SK-N-SH (cell line): ENCODE results near the gene SCAPER. TPM values are rescaled to one million over a fixed set of nuclear protein-coding genes. Genes with fewer than 3 reads are reported as not detected.
"Not testable (repeated sequence)": the region's sequence is repeated elsewhere in the genome, so short reads cannot be mapped to it uniquely, and the experiment has no call there.

Experiments used
- CTCF ChIA-PET: fragments of 300-600, 350-600 bp; formaldehyde crosslinking; extraction: SDS; loops from one replicate; lab custom pipeline; 2021; lab: Yijun Ruan, JAX
- POLR2A ChIA-PET: fragments of 350-600 bp; sonication (Branson Sonifier 250); formaldehyde crosslinking; extraction: SDS; loops from one replicate; lab custom pipeline; 2020; ENCODE audit warnings: antibody characterized with exemption, inconsistent platforms; lab: Yijun Ruan, JAX
- DNase-seq: peaks from one replicate; pipeline ENCODE4 v3.0.0; 2012
- H2AFZ ChIP-seq: fragments of 200-600 bp; sonication (generic); 2 replicates; pipeline ENCODE4 v1.8.1; 2016; ENCODE audit warnings: antibody characterized with exemption, mild to moderate bottlenecking, low read depth
- H3F3A ChIP-seq: fragments of 200-600 bp; sonication (generic); replicated peaks from 2 replicates; pipeline ENCODE3; 2016; ENCODE audit warnings: antibody characterized with exemption, mild to moderate bottlenecking; ENCODE audit not compliant: insufficient read depth
- H3K27ac ChIP-seq, 2 experiments: fragments of 200-500 bp in 1 of 2; fragments of 200-600 bp in 1 of 2; sonication (Bioruptor generic) in 1 of 2; sonication (generic), shearing (Covaris generic) in 1 of 2; 2 replicates each; pipeline versions ENCODE4 v1.5.1 to v1.6.1; 2014 to 2016; ENCODE audit warnings: low read depth in 2 of 2, inconsistent platforms in 1 of 2, low read length in 1 of 2, mild to moderate bottlenecking in 1 of 2, mixed read lengths in 1 of 2
- H3K27me3 ChIP-seq: fragments of 200-600 bp; sonication (generic), shearing (Covaris generic); 2 replicates; pipeline ENCODE4 v1.6.1; 2016; ENCODE audit warnings: mixed run types; ENCODE audit not compliant: insufficient read depth
- H3K36me3 ChIP-seq, 2 experiments: fragments of 200-500 bp in 1 of 2; fragments of 200-600 bp in 1 of 2; sonication (Bioruptor generic) in 1 of 2; sonication (generic) in 1 of 2; replicated peaks in 1 of 2; 2 replicates each; pipeline versions ENCODE3 to v1.5.1; 2014 to 2016; ENCODE audit warnings: low read length in 1 of 2, mild to moderate bottlenecking in 1 of 2; ENCODE audit not compliant: insufficient read depth in 2 of 2, control insufficient read depth in 1 of 2
- H3K4me1 ChIP-seq, 2 experiments: fragments of 200-500 bp in 1 of 2; fragments of 200-600 bp in 1 of 2; sonication (Bioruptor generic) in 1 of 2; sonication (generic), shearing (Covaris generic) in 1 of 2; 2 replicates each; pipeline versions ENCODE4 v1.5.1 to v1.6.1; 2014 to 2016; ENCODE audit warnings: low read depth in 1 of 2, low read length in 1 of 2, mixed run types in 1 of 2; ENCODE audit not compliant: insufficient read depth in 2 of 2, control insufficient read depth in 1 of 2
- H3K4me2 ChIP-seq: fragments of 200-600 bp; sonication (generic), shearing (Covaris generic); 2 replicates; pipeline ENCODE4 v1.6.1; 2017; ENCODE audit warnings: mixed run types
- H3K4me3 ChIP-seq, 2 experiments: fragments of 200-500 bp in 1 of 2; fragments of 200-600 bp in 1 of 2; sonication (Bioruptor generic) in 1 of 2; sonication (generic), shearing (Covaris generic) in 1 of 2; 2 replicates each; pipeline versions ENCODE4 v1.5.1 to v1.8.1; 2014 to 2016; ENCODE audit warnings: low read depth in 2 of 2, inconsistent platforms in 1 of 2, low read length in 1 of 2, mild to moderate bottlenecking in 1 of 2, mixed read lengths in 1 of 2, moderate library complexity in 1 of 2
- H3K79me2 ChIP-seq: fragments of 200-600 bp; sonication (generic); 2 replicates; pipeline ENCODE4 v1.8.1; 2017; ENCODE audit warnings: mild to moderate bottlenecking; ENCODE audit not compliant: insufficient read depth
- H3K9ac ChIP-seq: fragments of 200-600 bp; sonication (generic); 2 replicates; pipeline ENCODE4 v1.6.1; 2017; ENCODE audit warnings: mixed run types
- H3K9me2 ChIP-seq: fragments of 200-600 bp; sonication (generic); 2 replicates; pipeline ENCODE4 v1.6.1; 2017; ENCODE audit warnings: mixed run types
- H3K9me3 ChIP-seq: fragments of 200-600 bp; sonication (generic); 2 replicates; pipeline ENCODE4 v1.6.1; 2017; ENCODE audit warnings: mixed run types, mild to moderate bottlenecking, moderate library complexity
- H4K20me1 ChIP-seq: fragments of 200-600 bp; sonication (generic); 2 replicates; pipeline ENCODE4 v1.6.1; 2017; ENCODE audit warnings: mild to moderate bottlenecking, mixed run types; ENCODE audit not compliant: insufficient read depth
- ELF1 ChIP-seq: IDR thresholded peaks from 2 replicates; pipeline ENCODE4 v1.4.0; 2012
- EP300 ChIP-seq, 2 experiments: IDR thresholded peaks; 2 replicates each; pipeline versions ENCODE4 v1.4.0 to v1.6.1; 2012; ENCODE audit warnings: borderline replicate concordance in 1 of 2, low read depth in 1 of 2, low read length in 1 of 2
- FOSL2 ChIP-seq: IDR thresholded peaks from 2 replicates; pipeline ENCODE4 v1.4.0; 2012; ENCODE audit warnings: low read depth, mild to moderate bottlenecking, moderate library complexity, borderline replicate concordance
- FOXM1 ChIP-seq: IDR thresholded peaks from 2 replicates; pipeline ENCODE4 v1.4.0; 2012; ENCODE audit warnings: low read depth, mild to moderate bottlenecking
- GATA2 ChIP-seq: sonication (generic); formaldehyde crosslinking; IDR thresholded peaks from 2 replicates; pipeline ENCODE4 v1.5.0; 2020; ENCODE audit warnings: mild to moderate bottlenecking, missing genetic modification reagents
- JUND ChIP-seq: IDR thresholded peaks from 2 replicates; pipeline ENCODE4 v1.4.0; 2012
- RFX5 ChIP-seq: IDR thresholded peaks from 2 replicates; pipeline ENCODE4 v1.6.1; 2012; ENCODE audit warnings: mild to moderate bottlenecking, improper control_type of control experiment, low read length
- SIN3A ChIP-seq: IDR thresholded peaks from 2 replicates; pipeline ENCODE4 v1.6.1; 2012; ENCODE audit warnings: low read depth, mild to moderate bottlenecking, low read length, moderate library complexity, borderline replicate concordance
- SMC3 ChIP-seq: IDR thresholded peaks from 2 replicates; pipeline ENCODE4 v1.6.1; 2012; ENCODE audit warnings: low read depth, low read length, improper control_type of control experiment
- TCF12 ChIP-seq: IDR thresholded peaks from 2 replicates; pipeline ENCODE4 v1.4.0; 2012
- WGBS: methylation state at CpG from one replicate; pipeline ENCODE4 v1.1.6; 2017; ENCODE audit warnings: low lambda C conversion rate; 5-methylcytosine and 5-hydroxymethylcytosine counted together
- polyA plus RNA-seq, 3 experiments: library from polyadenylated mRNA; depleted of rRNA; stranded (reverse); fragments of >200 nt; gene quantifications; 2 replicates each; pipeline ENCODE4 v1.2.3, GENCODE V29; 2012
- TF ChIP-seq, protein P1 (sequence below): IDR thresholded peaks from 2 replicates; pipeline ENCODE4 v1.4.0; 2012; ENCODE audit warnings: low read depth
- TF ChIP-seq, protein P2 (sequence below): fragments of 150-350 bp; IDR thresholded peaks from 2 replicates; pipeline ENCODE4 v1.6.1; 2017; ENCODE audit warnings: antibody characterized with exemption, low read length, low read depth, borderline replicate concordance
- TF ChIP-seq, protein P3 (sequence below): fragments of 200-600 bp; sonication (generic); IDR thresholded peaks from 2 replicates; pipeline ENCODE4 v1.6.1; 2017; ENCODE audit warnings: antibody characterized with exemption, mild to moderate bottlenecking, moderate library complexity
- TF ChIP-seq, protein P4 (sequence below): fragments of 150-350 bp; IDR thresholded peaks from 2 replicates; pipeline ENCODE4 v1.6.1; 2016; ENCODE audit warnings: mild to moderate bottlenecking, low read depth, low read length

The SCAPER gene
- polyA plus RNA-seq, 1 of the 3 experiments (the other 2 are of a cell fraction): 1.8 TPM

DNA sequence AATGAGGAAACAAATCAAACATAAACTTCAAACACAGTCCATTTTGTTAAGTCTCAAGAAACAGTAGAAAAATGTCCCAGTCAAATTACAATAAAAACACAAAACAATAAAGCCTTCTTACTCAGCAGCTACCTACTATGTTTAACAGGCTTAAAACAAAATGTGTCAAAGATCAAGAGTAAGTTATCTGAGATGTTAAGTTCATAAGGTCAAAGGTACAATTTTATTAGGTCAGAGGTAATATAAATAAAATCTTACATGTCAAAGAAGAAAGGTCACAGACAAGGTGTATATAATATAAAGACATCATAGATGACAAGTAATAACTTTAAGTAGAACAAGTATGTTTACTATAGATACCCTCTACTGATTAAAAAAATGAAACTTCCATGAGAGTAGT is 208.3 kb downstream of the SCAPER start:
- H3K9me3 ChIP-seq: no peaks in the 10 kb centered on the region
- no peak for DNase-seq
- no peaks in the 10 kb centered on the region for H3K79me2 ChIP-seq
- H3K4me3 ChIP-seq: no peak overlapping the region
- no peak overlapping the region for H3K4me2 ChIP-seq
- H3K36me3 ChIP-seq: no peaks in the 10 kb centered on the region
- no peaks in the 10 kb centered on the region for H3F3A ChIP-seq
- TF ChIP-seq TCF12 (no peak), ELF1 (no peak), JUND (no peak)
- TF ChIP-seq, protein P1, sequence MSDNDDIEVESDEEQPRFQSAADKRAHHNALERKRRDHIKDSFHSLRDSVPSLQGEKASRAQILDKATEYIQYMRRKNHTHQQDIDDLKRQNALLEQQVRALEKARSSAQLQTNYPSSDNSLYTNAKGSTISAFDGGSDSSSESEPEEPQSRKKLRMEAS: no peak
- TF ChIP-seq, all 33 proteins: peak for 0
- H3K4me1 ChIP-seq: no peaks in the 10 kb centered on the region
- H3K9ac ChIP-seq: no peak overlapping the region
- no peaks in the 10 kb centered on the region for H4K20me1 ChIP-seq
- POLR2A ChIA-PET: no interaction called here
- CTCF ChIA-PET: interaction anchor here (1.6 to 1.7 kb wide), 2 partner anchors 14 to 125 kb away, joined by 3 read pairs; no protein-coding TSS in a partner anchor
- H3K9me2 ChIP-seq: no peaks in the 10 kb centered on the region
- H3K27ac ChIP-seq: no peak overlapping the region
- H2AFZ ChIP-seq: no peak overlapping the region
- H3K27me3 ChIP-seq: no peaks in the 10 kb centered on the region

DNA sequence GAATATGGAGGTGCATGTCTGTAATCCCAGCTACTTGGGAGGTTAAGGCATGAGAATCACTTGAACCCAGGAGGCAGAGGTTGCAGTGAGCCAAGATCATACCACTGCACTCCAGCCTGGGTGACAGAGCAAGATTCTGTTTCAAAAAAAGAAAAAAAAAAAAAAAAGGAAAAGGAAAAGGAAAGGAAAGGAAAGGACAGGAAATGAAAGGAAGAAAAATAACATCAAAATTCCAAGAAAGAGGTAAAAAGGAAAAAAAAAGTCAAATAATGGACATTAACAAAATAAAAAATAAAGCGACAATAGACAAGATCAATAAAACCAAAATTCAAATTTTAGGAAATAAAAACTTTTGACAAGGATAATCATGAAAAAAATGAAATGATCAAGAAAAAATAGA is 212.6 kb downstream of the SCAPER start:
- H3K9me2 ChIP-seq, H3K36me3 ChIP-seq, H3K4me1 ChIP-seq, H3K4me3 ChIP-seq, DNase-seq, H3K27ac ChIP-seq, H2AFZ ChIP-seq, CTCF ChIA-PET, H3K27me3 ChIP-seq, H3K9me3 ChIP-seq, H3F3A ChIP-seq, POLR2A ChIA-PET, H4K20me1 ChIP-seq, H3K79me2 ChIP-seq, H3K4me2 ChIP-seq, H3K9ac ChIP-seq: not testable (repeated sequence)
- WGBS: 100% methylated on average over 1 of the region's 1 CpG

DNA sequence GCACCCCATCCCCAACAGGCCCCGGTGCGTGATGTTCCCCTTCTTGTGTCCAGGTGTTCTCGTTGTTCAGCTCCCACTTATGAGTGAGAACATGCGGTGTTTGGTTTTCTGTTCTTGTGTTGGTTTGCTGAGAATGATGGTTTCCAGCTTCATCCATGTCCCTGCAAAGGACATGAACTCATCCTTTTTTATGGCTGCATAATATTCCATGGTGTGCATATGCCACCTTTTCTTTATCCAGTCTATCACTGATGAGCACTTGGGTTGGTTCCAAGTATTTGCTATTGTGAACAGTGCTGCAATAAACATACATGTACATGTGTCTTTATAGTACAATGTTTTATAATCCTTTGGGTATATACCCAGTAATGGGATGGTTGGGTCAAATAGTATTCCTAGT is 217.5 kb downstream of the SCAPER start:
- H3K4me3 ChIP-seq, H3K4me1 ChIP-seq, H3K27me3 ChIP-seq, POLR2A ChIA-PET, H3K9me3 ChIP-seq, H3K27ac ChIP-seq, DNase-seq, H3K9ac ChIP-seq, H4K20me1 ChIP-seq, H3K4me2 ChIP-seq, H3F3A ChIP-seq, H3K79me2 ChIP-seq, H3K9me2 ChIP-seq, CTCF ChIA-PET, H2AFZ ChIP-seq, H3K36me3 ChIP-seq: not testable (repeated sequence)
- 90% methylated on average over 4 of the region's 4 CpGs for WGBS

DNA sequence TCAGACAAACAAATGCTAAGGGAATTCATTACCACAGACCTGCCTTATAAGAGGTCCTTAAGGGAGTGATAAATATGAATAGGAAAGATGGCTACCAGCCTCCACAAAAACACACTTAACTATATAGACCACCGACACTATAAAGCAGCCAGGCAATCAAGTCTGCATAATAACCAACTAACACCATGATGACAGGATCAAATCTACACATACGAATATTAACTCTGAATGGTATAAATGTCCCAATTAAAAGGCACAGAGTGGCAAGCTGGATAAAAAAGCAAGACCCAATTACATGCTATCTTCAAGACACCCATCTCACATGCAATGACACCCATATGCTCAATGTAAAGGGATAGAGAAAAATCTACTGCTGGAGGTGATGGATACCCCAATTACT is 221.1 kb downstream of the SCAPER start:
- Histone ChIP-seq H3K36me3 (no peaks in the 10 kb centered on the region), H3F3A (peaks cover 6% of the 10 kb centered on the region), H3K4me1 (no peaks in the 10 kb centered on the region; a peak in 1 of 4 replicates), H2AFZ (no peak overlapping the region), H3K9me3 (no peaks in the 10 kb centered on the region), H4K20me1 (no peaks in the 10 kb centered on the region), H3K4me3 (no peak overlapping the region), H3K4me2 (no peak overlapping the region), H3K27ac (no peak overlapping the region), H3K27me3 (no peaks in the 10 kb centered on the region), H3K9me2 (no peaks in the 10 kb centered on the region), H3K79me2 (no peaks in the 10 kb centered on the region), H3K9ac (no peak overlapping the region)
- CTCF ChIA-PET: no interaction called here
- POLR2A ChIA-PET: no interaction called here
- 91% methylated on average over 2 of the region's 2 CpGs for WGBS
- no peak for DNase-seq
- no peak for TF ChIP-seq RFX5
- no peak for TF ChIP-seq FOXM1
- TF ChIP-seq, protein P2, sequence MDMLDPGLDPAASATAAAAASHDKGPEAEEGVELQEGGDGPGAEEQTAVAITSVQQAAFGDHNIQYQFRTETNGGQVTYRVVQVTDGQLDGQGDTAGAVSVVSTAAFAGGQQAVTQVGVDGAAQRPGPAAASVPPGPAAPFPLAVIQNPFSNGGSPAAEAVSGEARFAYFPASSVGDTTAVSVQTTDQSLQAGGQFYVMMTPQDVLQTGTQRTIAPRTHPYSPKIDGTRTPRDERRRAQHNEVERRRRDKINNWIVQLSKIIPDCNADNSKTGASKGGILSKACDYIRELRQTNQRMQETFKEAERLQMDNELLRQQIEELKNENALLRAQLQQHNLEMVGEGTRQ: no peak
- no peak for TF ChIP-seq FOSL2
- TF ChIP-seq, protein P3, sequence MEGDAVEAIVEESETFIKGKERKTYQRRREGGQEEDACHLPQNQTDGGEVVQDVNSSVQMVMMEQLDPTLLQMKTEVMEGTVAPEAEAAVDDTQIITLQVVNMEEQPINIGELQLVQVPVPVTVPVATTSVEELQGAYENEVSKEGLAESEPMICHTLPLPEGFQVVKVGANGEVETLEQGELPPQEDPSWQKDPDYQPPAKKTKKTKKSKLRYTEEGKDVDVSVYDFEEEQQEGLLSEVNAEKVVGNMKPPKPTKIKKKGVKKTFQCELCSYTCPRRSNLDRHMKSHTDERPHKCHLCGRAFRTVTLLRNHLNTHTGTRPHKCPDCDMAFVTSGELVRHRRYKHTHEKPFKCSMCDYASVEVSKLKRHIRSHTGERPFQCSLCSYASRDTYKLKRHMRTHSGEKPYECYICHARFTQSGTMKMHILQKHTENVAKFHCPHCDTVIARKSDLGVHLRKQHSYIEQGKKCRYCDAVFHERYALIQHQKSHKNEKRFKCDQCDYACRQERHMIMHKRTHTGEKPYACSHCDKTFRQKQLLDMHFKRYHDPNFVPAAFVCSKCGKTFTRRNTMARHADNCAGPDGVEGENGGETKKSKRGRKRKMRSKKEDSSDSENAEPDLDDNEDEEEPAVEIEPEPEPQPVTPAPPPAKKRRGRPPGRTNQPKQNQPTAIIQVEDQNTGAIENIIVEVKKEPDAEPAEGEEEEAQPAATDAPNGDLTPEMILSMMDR: no peak
- no peak for TF ChIP-seq GATA2 (CRISPR knock-in tag)
- no peak for TF ChIP-seq SIN3A
- TF ChIP-seq, protein P1: no peak
- TF ChIP-seq, protein P4, sequence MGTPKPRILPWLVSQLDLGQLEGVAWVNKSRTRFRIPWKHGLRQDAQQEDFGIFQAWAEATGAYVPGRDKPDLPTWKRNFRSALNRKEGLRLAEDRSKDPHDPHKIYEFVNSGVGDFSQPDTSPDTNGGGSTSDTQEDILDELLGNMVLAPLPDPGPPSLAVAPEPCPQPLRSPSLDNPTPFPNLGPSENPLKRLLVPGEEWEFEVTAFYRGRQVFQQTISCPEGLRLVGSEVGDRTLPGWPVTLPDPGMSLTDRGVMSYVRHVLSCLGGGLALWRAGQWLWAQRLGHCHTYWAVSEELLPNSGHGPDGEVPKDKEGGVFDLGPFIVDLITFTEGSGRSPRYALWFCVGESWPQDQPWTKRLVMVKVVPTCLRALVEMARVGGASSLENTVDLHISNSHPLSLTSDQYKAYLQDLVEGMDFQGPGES: no peak
- TF ChIP-seq SMC3: no peak
- TF ChIP-seq EP300 (IDR thresholded peaks at IDR 0.05; ENCODE audit: borderline replicate concordance in 1 of 2, low read depth in 1 of 2, low read length in 1 of 2): no peak
